H1 (cell line): ENCODE measurements around the gene ZNF746. TPM values are rescaled to one million over a fixed set of nuclear protein-coding genes. Genes with fewer than 3 reads are reported as not detected.

Experiments
- CTCF ChIA-PET: fragments of 300-600 bp; sonication (Branson Sonifier 250); formaldehyde crosslinking; loops from one replicate; lab custom pipeline; 2021; ENCODE audit not compliant: partially characterized antibody; lab: Charles Lee
- POLR2A ChIA-PET: fragments of 300-600 bp; sonication (Branson Sonifier 250); formaldehyde crosslinking; loops from one replicate; lab custom pipeline; 2021; ENCODE audit warnings: inconsistent platforms; ENCODE audit not compliant: partially characterized antibody; lab: Charles Lee
- DNase-seq, 2 experiments: peaks; one replicate each; pipeline versions ENCODE4 v3.0.0 to v3.0.0-alpha.2; 2010 to 2022; ENCODE audit warnings: low spot score in 2 of 2, low read depth in 1 of 2, mixed read lengths in 1 of 2
- FAIRE-seq: peaks from 2 replicates; lab custom pipeline; 2011; peaks lifted over from hg19 to GRCh38; lab: Jason Lieb, UNC
- H2AFZ ChIP-seq: 2 replicates; pipeline ENCODE4 v1.8.1; 2012; ENCODE audit warnings: low read length, inconsistent platforms
- H2AK5ac ChIP-seq: 2 replicates; pipeline ENCODE4 v1.6.1; 2013; ENCODE audit warnings: low read depth, low read length
- H2BK120ac ChIP-seq: replicated peaks from 2 replicates; pipeline ENCODE3; 2013; ENCODE audit warnings: low read depth, low read length, inconsistent platforms
- H2BK12ac ChIP-seq: 2 replicates; pipeline ENCODE4 v1.6.1; 2013; ENCODE audit warnings: low read depth, low read length
- H2BK15ac ChIP-seq: 2 replicates; pipeline ENCODE4 v1.6.1; 2013; ENCODE audit warnings: low read length
- H2BK20ac ChIP-seq: 2 replicates; pipeline ENCODE4 v1.6.1; 2013; ENCODE audit warnings: low read length
- H2BK5ac ChIP-seq: 2 replicates; pipeline ENCODE4 v1.6.1; 2013; ENCODE audit warnings: low read depth, low read length
- H3K14ac ChIP-seq: 2 replicates; pipeline ENCODE4 v1.6.1; 2013; ENCODE audit warnings: inconsistent platforms; ENCODE audit not compliant: insufficient read length
- H3K18ac ChIP-seq: 2 replicates; pipeline ENCODE4 v1.6.1; 2013; ENCODE audit warnings: low read length; ENCODE audit errors: extremely low read depth
- H3K23ac ChIP-seq: 2 replicates; pipeline ENCODE4 v1.6.1; 2013; ENCODE audit warnings: inconsistent platforms; ENCODE audit not compliant: insufficient read length
- H3K23me2 ChIP-seq: 2 replicates; pipeline ENCODE4 v1.6.1; 2013; ENCODE audit warnings: low read depth, low read length
- H3K27ac ChIP-seq: 2 replicates; pipeline ENCODE4 v1.6.1; 2011; ENCODE audit warnings: low read depth, low read length, inconsistent platforms
- H3K27me3 ChIP-seq, 4 experiments: replicated peaks in 1 of 4; 1 replicate in 1 of 4; 2 replicates in 3 of 4; pipeline versions ENCODE4 v1.6.1 to v1.8.1; 2011 to 2013; ENCODE audit warnings: low read length in 3 of 4, mild to moderate bottlenecking in 3 of 4, inconsistent platforms in 2 of 4, mixed read lengths in 2 of 4, moderate library complexity in 1 of 4; ENCODE audit not compliant: control insufficient read depth in 3 of 4, insufficient read depth in 3 of 4; ENCODE audit errors: extremely low read depth in 1 of 4
- H3K36me3 ChIP-seq, 4 experiments: 2 replicates each; pipeline versions ENCODE4 v1.6.1 to v1.8.1; 2011 to 2013; ENCODE audit warnings: mild to moderate bottlenecking in 4 of 4, low read length in 3 of 4, moderate library complexity in 2 of 4, control low read depth in 1 of 4, inconsistent platforms in 1 of 4; ENCODE audit not compliant: insufficient read depth in 4 of 4, control insufficient read depth in 2 of 4
- H3K4ac ChIP-seq: replicated peaks from 2 replicates; pipeline ENCODE3; 2013; ENCODE audit warnings: low read length, low read depth, mixed read lengths, inconsistent platforms; ENCODE audit not compliant: insufficient read length
- H3K4me1 ChIP-seq, 4 experiments: replicated peaks in 1 of 4; 1 replicate in 1 of 4; 2 replicates in 3 of 4; pipeline versions ENCODE4 v1.6.1 to v1.8.1; 2011 to 2013; ENCODE audit warnings: low read length in 3 of 4, inconsistent platforms in 2 of 4, mixed read lengths in 1 of 4; ENCODE audit not compliant: insufficient read depth in 4 of 4, control insufficient read depth in 3 of 4
- H3K4me2 ChIP-seq, 2 experiments: 2 replicates each; pipeline versions ENCODE4 v1.6.1 to v1.8.1; 2011 to 2013; ENCODE audit warnings: low read depth in 2 of 2, low read length in 2 of 2, control low read depth in 1 of 2, inconsistent platforms in 1 of 2, mild to moderate bottlenecking in 1 of 2; ENCODE audit not compliant: insufficient read depth in 1 of 2
- H3K4me3 ChIP-seq, 4 experiments: fragments of 200-600, 300-600 bp in 1 of 4; sonication (generic), shearing (Covaris generic), sonication (Bioruptor Twin) in 1 of 4; 2 replicates each; pipeline versions ENCODE4 v1.5.1 to v1.8.1; 2011 to 2016; ENCODE audit warnings: low read length in 4 of 4, low read depth in 3 of 4, control low read depth in 2 of 4, inconsistent platforms in 2 of 4, mild to moderate bottlenecking in 2 of 4, mixed read lengths in 1 of 4, moderate library complexity in 1 of 4; ENCODE audit not compliant: insufficient read depth in 2 of 4; ENCODE audit errors: extremely low read depth in 1 of 4
- H3K56ac ChIP-seq: replicated peaks from 2 replicates; pipeline ENCODE3; 2013; ENCODE audit warnings: low read depth, mild to moderate bottlenecking, mixed read lengths, low read length, inconsistent platforms; ENCODE audit not compliant: insufficient read length
- H3K79me1 ChIP-seq: 2 replicates; pipeline ENCODE4 v1.6.1; 2013; ENCODE audit warnings: low read depth, low read length, control low read depth
- H3K79me2 ChIP-seq, 2 experiments: 2 replicates each; pipeline versions ENCODE4 v1.6.1 to v1.8.1; 2012 to 2013; ENCODE audit warnings: low read length in 2 of 2, mild to moderate bottlenecking in 2 of 2, inconsistent platforms in 1 of 2; ENCODE audit not compliant: insufficient read depth in 2 of 2, control insufficient read depth in 1 of 2
- H3K9ac ChIP-seq, 4 experiments: replicated peaks in 1 of 4; 1 replicate in 1 of 4; 2 replicates in 3 of 4; pipeline versions ENCODE4 v1.6.1 to v1.8.1; 2011 to 2013; ENCODE audit warnings: low read depth in 3 of 4, low read length in 3 of 4, control low read depth in 2 of 4, mild to moderate bottlenecking in 2 of 4, moderate library complexity in 2 of 4, inconsistent platforms in 1 of 4; ENCODE audit errors: extremely low read depth in 1 of 4
- H3K9me3 ChIP-seq, 2 experiments: 2 replicates each; pipeline versions ENCODE4 v1.6.1 to v1.8.1; 2012 to 2013; ENCODE audit warnings: mild to moderate bottlenecking in 2 of 2, moderate library complexity in 2 of 2, control low read depth in 1 of 2, inconsistent platforms in 1 of 2, low read depth in 1 of 2, low read length in 1 of 2, mixed read lengths in 1 of 2; ENCODE audit not compliant: insufficient read depth in 2 of 2
- H4K20me1 ChIP-seq, 2 experiments: replicated peaks in 1 of 2; 2 replicates each; pipeline versions ENCODE3 to v1.8.1; 2011 to 2013; ENCODE audit warnings: inconsistent platforms in 2 of 2, low read length in 2 of 2, mild to moderate bottlenecking in 1 of 2; ENCODE audit not compliant: insufficient read depth in 2 of 2, control insufficient read depth in 1 of 2
- H4K5ac ChIP-seq: 2 replicates; pipeline ENCODE4 v1.6.1; 2013; ENCODE audit warnings: low read length, low read depth, mixed read lengths, inconsistent platforms; ENCODE audit not compliant: insufficient read length
- H4K8ac ChIP-seq: 2 replicates; pipeline ENCODE4 v1.8.0; 2013; ENCODE audit warnings: mild to moderate bottlenecking, moderate library complexity, low read length, inconsistent platforms; ENCODE audit not compliant: insufficient read depth; ENCODE audit errors: extremely low read depth
- H4K91ac ChIP-seq: replicated peaks from 2 replicates; pipeline ENCODE3; 2013; ENCODE audit warnings: low read length, mixed read lengths, inconsistent platforms; ENCODE audit not compliant: insufficient read length
- BACH1 ChIP-seq: IDR thresholded peaks from 2 replicates; pipeline ENCODE4 v1.6.1; 2012; ENCODE audit warnings: low read length, improper control_type of control experiment
- CHD2 ChIP-seq: IDR thresholded peaks from 2 replicates; pipeline ENCODE4 v1.6.1; 2012; ENCODE audit warnings: low read length, improper control_type of control experiment
- E2F6 ChIP-seq: IDR thresholded peaks from 2 replicates; pipeline ENCODE4 v1.6.1; 2012; ENCODE audit warnings: inconsistent platforms
- EZH2 ChIP-seq: fragments of 200-600 bp; sonication (generic); IDR thresholded peaks from 2 replicates; pipeline ENCODE4 v1.7.1; 2012; ENCODE audit warnings: low read depth, mild to moderate bottlenecking, moderate library complexity, low read length, inconsistent platforms; ENCODE audit not compliant: severe bottlenecking
- JUND ChIP-seq: IDR thresholded peaks from 2 replicates; pipeline ENCODE4 v1.6.1; 2011; ENCODE audit warnings: mild to moderate bottlenecking, improper control_type of control experiment, low read length
- MAFK ChIP-seq: IDR thresholded peaks from 2 replicates; pipeline ENCODE4 v1.6.1; 2012; ENCODE audit warnings: low read depth, mild to moderate bottlenecking, improper control_type of control experiment, low read length
- RBBP5 ChIP-seq: IDR thresholded peaks from 2 replicates; pipeline ENCODE4 v1.7.1; 2012; ENCODE audit warnings: low read depth, mild to moderate bottlenecking, inconsistent platforms, low read length, moderate library complexity, borderline replicate concordance
- SP4 ChIP-seq: IDR thresholded peaks from 2 replicates; pipeline ENCODE4 v1.6.1; 2012; ENCODE audit warnings: low read length, inconsistent platforms
- SRF ChIP-seq: IDR thresholded peaks from 2 replicates; pipeline ENCODE4 v1.6.1; 2011; ENCODE audit warnings: mild to moderate bottlenecking, low read depth, low read length, moderate library complexity
- YY1 ChIP-seq: IDR thresholded peaks from 2 replicates; pipeline ENCODE4 v1.6.1; 2011; ENCODE audit warnings: low read depth, mild to moderate bottlenecking, low read length
- WGBS, 2 experiments: shearing (Covaris generic) in 1 of 2; methylation state at CpG; one replicate each; pipeline versions ENCODE4 v1.1.6 to v1.1.7; 2013 to 2015; ENCODE audit warnings: low lambda C conversion rate in 2 of 2, mixed read lengths in 2 of 2, inconsistent platforms in 1 of 2, low coverage in 1 of 2, missing lambda C conversion rate in 1 of 2; ENCODE audit not compliant: insufficient replicate concordance in 2 of 2, insufficient coverage in 1 of 2, insufficient read length in 1 of 2; ENCODE audit errors: extremely low coverage in 1 of 2, missing lambda C conversion rate in 1 of 2; 5-methylcytosine and 5-hydroxymethylcytosine counted together
- polyA plus RNA-seq, 7 experiments: library from polyadenylated mRNA; depleted of rRNA in 3 of 7; stranded (reverse) in 5 of 7; unstranded in 2 of 7; fragments of >200 nt in 5 of 7; fragments of 200-250 nt in 2 of 7; gene quantifications; 1 replicate in 5 of 7; 2 replicates in 1 of 7; 4 replicates in 1 of 7; pipeline versions ENCODE4 v1.2.1 to v1.2.3, GENCODE V29; 2011 to 2013; ENCODE audit warnings: missing spikeins in 2 of 7, mixed read lengths in 2 of 7
- total RNA-seq: library from RNA; stranded (reverse); fragmentation: NEBNext Ultra II Directional; extraction: Animal tissue kit (Norgen Biotek cat#: 25700); gene quantifications from 2 replicates; pipeline ENCODE4 v1.2.1, GENCODE V29; 2021
- TF ChIP-seq, protein P1 (sequence below): IDR thresholded peaks from 2 replicates; pipeline ENCODE4 v1.6.1; 2011; ENCODE audit warnings: low read depth, mild to moderate bottlenecking, low read length; ENCODE audit not compliant: insufficient read depth

The ZNF746 gene
- total and polyA plus RNA-seq, 2 of the 8 experiments (the other 6 are each of a cell fraction or from before 2014, with no cell fraction given) = 7.5 to 15.6 TPM

DNA sequence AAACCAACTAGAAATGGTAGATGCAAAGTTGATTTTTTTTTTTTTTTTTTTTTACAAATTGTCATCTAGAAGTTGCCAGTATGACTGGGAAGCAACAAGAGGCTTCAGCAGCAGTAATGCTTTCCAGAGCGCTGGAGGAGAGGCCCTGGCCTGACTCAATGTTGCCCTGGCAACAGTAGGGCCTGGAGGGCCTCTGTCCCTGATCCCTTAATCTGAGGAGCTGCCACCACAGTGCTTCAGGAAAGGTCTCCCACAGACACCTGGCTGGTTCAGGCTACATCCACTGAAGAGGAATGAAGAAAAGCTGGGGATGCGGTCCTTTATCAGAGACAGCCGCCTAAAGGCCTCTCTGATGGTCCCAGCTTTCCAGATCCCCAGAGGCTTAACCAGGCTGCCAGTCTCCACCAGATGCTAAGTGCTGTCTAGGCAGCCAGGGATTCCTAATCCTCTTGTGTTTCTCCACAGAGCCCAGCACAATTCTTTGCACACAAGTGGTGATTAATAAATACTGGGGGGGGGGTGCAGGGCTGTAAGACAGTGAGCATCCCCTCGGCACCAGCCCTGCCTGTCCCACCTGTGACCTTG is 70.4 kb downstream of the ZNF746 start:
- H3K27me3 ChIP-seq = peaks cover 0 to 7% (median 6%) of the 10 kb centered on the region in 4 experiments; a peak in 5 of 7 replicates
- no peak overlapping the region for H2BK12ac ChIP-seq
- H2AFZ ChIP-seq = no peak overlapping the region
- H3K14ac ChIP-seq = no peak overlapping the region
- no peak overlapping the region for H2BK15ac ChIP-seq
- H3K4me3 ChIP-seq = no peak overlapping the region
- no peak for DNase-seq
- no peak overlapping the region for H3K9ac ChIP-seq
- H3K9me3 ChIP-seq = no peaks in the 10 kb centered on the region
- no peak overlapping the region for H4K91ac ChIP-seq
- H3K23me2 ChIP-seq = peaks cover 4% of the 10 kb centered on the region; the same call in 1 of the 2 replicates
- H3K18ac ChIP-seq = no peak overlapping the region
- H3K36me3 ChIP-seq = peaks cover 0 to 8% (median 0%) of the 10 kb centered on the region in 4 experiments; a peak in 3 of 8 replicates
- H3K4me2 ChIP-seq = no peak overlapping the region
- H3K23ac ChIP-seq = no peak overlapping the region
- H3K27ac ChIP-seq = no peak overlapping the region
- H4K8ac ChIP-seq = no peak overlapping the region
- H3K4me1 ChIP-seq = peaks cover 0 to 2% (median 0%) of the 10 kb centered on the region in 4 experiments; a peak in 2 of 7 replicates
- H3K79me2 ChIP-seq = no peaks in the 10 kb centered on the region
- CTCF ChIA-PET = interaction anchor here (0.7 to 1.6 kb wide), 5 partner anchors 9 to 115 kb away, joined by 3 to 5 read pairs (median 3); no protein-coding TSS in a partner anchor
- TF ChIP-seq MAFK (no peak), RBBP5 (no peak), SRF (no peak), EZH2 (no peak), SP4 (no peak), BACH1 (no peak), JUND (no peak), E2F6 (no peak), YY1 (no peak), CHD2 (no peak)
- TF ChIP-seq, protein P1, sequence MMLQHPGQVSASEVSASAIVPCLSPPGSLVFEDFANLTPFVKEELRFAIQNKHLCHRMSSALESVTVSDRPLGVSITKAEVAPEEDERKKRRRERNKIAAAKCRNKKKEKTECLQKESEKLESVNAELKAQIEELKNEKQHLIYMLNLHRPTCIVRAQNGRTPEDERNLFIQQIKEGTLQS = no peak
- TF ChIP-seq, all 59 proteins: peak for 0
- Histone ChIP-seq H2BK5ac (no peak overlapping the region), H3K79me1 (no peaks in the 10 kb centered on the region), H2BK120ac (no peak overlapping the region), H2BK20ac (no peak overlapping the region), H4K5ac (no peak overlapping the region), H2AK5ac (no peak overlapping the region), H3K56ac (no peak overlapping the region), H4K20me1 (peaks cover 0 to 2% of the 10 kb centered on the region in 2 experiments), H3K4ac (no peak overlapping the region)
- 85% methylated on average over 4 of the region's 4 CpGs; no CpG with 5 or more reads in 1 of the 2 experiments for WGBS, 2 experiments
- no peak for FAIRE-seq
- POLR2A ChIA-PET = interaction anchor here (0.7 kb wide), 1 partner anchor 38 kb away, joined by 4 read pairs; no protein-coding TSS in a partner anchor
